SH-SY5Y (cell line): ENCODE results near the gene THADA.

Experiments used
- GATA2 ChIP-seq: IDR thresholded peaks from 2 replicates; pipeline ENCODE4 v1.6.1; 2011; ENCODE audit warnings: mild to moderate bottlenecking, low read depth, low read length
- GATA3 ChIP-seq: IDR thresholded peaks from 2 replicates; pipeline ENCODE4 v1.6.1; 2011; ENCODE audit warnings: low read depth, mild to moderate bottlenecking, low read length, moderate library complexity

The THADA gene

GRCh38 chr2:43420389-43420801 lies 175.4 kb downstream of the THADA start:
- TF ChIP-seq GATA2 (no peak), GATA3 (no peak)

DNA sequence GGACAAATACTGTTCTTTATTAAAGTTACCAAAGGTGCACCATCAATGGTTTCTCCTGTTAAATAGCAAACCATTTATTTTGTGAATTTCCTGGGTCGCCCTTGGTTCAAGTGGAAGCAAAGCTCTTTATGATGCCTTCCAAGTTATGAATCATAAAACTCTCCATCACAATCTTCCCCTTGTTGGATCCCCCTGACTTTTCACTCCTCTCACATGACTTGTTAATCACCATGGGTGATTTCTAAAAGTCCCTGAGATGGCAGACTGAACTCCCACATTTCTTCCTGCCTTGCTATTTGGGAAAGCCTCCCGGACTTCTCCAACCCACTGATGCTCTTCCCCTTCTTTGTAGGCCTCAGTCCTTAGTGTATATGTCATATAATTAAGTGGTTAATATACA lies 176.0 kb downstream of the THADA start:
- TF ChIP-seq GATA3 (no peak), GATA2 (no peak)

GRCh38 chr2:43419243-43419642 lies 176.6 kb downstream of the THADA start:
- TF ChIP-seq GATA3 = no peak
- TF ChIP-seq GATA2 = no peak

GRCh38 chr2:43418680-43419079 lies 177.2 kb downstream of the THADA start:
- TF ChIP-seq GATA2 (no peak), GATA3 (no peak)

GRCh38 chr2:43417300-43417699 lies 178.5 kb downstream of the THADA start:
- TF ChIP-seq GATA2 = no peak
- TF ChIP-seq GATA3 = no peak

GRCh38 chr2:43415592-43415991 lies 180.2 kb downstream of the THADA start:
- TF ChIP-seq GATA3 = no peak
- no peak for TF ChIP-seq GATA2

- TF ChIP-seq GATA3 = peak; percentile 37; the same call in 1 of the 2 replicates
- TF ChIP-seq GATA2 = 0 out of 2 replicates have a peak, but pooled peaks have one; percentile 29
Measured at GRCh38 chr2:43414586-43415135, 181.2 kb downstream of the THADA start.

DNA sequence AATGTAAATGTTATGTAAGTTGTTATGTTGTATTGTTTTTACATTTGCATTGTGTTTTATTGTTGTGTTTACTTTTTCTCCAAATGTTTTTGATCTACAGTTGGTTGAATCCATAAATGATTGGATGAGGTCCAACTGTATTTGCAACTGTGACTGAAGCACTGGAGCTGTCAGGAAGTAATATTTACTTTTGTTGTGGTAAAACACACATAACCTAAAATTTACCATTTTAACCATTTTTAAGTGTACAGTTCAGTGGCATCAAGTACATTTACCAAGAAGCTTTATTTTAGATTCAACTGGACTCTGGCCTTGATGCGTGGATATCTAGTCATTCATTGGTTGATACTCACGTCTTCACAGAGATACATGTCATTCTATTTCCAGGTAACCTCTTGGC lies 181.8 kb downstream of the THADA start:
- TF ChIP-seq GATA2 (no peak), GATA3 (no peak)

GRCh38 chr2:43412114-43412753 lies 183.6 kb downstream of the THADA start:
- no peak for TF ChIP-seq GATA2
- TF ChIP-seq GATA3 = no peak

- TF ChIP-seq GATA2 (no peak), GATA3 (no peak)
Measured at GRCh38 chr2:43410055-43410604, 185.7 kb downstream of the THADA start.

DNA sequence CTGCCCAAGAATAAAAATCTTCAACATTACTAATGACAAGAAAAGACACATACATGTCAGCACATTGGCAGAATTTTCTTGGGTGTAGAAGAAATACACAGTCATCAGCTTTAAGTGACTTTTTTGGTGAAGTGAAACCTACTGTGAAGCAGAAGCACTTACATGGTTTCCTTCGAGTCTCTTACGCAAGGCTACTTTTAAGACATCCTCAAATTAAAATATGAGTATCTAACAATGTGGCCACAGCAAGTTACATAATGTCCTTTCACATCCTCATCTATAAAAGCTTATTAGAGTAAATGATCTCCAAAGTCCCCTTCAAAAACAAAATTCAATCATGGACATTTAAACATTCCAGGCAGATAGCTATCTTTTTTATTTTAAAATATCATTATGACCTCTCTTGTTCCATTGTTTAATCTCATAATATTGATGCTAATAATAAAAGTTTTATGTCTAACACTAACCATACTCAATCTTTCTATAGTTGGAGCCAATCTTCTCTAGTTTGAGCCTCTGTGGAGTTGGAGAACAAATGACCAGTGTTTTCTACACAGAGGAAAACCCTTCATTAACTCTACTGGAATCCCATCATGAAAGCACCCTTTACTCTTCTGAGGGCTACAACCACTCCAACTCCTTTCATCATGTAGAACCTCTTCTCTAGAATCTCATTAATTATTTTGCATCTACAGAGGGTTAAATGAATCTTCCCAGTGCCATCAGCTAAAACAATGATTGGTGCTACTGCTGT lies 187.3 kb downstream of the THADA start:
- TF ChIP-seq GATA2 (no peak), GATA3 (no peak)

- TF ChIP-seq GATA2 (no peak), GATA3 (no peak)
Measured at GRCh38 chr2:43407935-43408334, 187.9 kb downstream of the THADA start.

DNA sequence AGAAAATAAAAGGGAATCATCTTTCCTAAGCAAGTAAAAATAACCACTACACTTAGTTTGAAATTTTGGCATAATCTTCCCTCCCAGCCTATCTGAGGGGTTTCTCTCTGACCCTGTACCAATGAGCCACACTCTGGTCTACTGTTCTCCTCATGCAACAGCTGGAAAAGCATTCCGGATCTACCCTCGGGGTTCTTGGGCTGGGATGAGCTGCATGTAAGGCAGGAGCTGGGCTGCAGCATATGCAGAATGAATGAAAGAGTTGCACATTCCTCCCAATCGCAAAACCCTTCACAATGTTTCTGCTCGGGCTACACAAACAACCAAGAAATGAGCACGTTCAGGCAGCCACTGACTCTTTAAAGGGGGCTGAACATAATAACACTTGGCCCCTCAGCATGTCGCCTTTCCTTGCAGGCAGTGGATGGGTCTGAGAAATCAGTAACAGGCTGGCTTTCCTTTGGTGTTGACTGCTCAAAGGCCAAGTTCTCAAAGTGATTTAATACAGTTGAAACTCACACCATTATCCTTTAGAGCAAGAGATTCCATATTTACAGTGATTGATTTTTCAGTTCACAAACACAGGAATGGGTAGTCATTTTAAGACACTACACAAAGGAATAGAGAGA lies 189.1 kb downstream of the THADA start:
- TF ChIP-seq GATA3 = no peak
- no peak for TF ChIP-seq GATA2

DNA sequence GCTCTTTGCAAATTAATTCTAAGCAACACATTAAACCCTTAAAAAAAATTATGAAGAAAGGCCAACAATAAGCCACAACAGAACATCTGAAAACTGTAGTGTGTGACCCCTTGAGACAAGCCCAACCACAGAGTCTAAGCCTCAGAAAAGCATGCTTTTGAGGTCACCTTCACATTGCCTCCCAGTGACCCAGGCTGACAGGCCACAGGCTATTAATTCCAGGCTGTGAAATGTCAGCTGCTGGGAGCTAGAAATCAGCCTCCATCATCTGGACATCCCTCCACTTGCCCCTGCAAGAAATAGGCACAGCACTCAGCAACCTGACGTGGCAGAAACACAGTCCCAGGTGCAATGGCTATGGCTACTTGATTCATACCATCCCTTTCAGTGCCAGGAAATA lies 190.0 kb downstream of the THADA start:
- TF ChIP-seq GATA2 (no peak), GATA3 (no peak)
